ENCODE measurements around the gene STXBP4.

The STXBP4 gene

DNA sequence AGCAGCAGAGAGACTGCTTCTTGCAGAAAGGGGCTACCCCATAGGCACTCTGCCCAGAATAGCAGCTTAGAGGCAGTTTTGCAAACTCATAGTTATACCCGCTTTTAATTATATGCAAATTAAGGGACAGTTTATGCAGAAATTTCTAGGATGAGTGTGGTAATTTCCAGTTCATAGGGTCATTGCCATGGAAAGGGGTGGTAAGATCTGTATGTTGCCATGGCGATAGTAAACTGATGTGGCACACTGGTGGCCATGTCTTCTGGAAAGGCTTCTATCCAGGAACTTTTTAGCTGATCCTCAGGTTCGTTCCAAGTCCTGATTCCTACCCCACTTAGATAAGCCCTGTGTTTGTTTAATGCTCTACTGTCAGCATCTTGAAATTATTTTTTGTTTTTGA is 6.2 kb downstream of the STXBP4 start:
- H3K27ac ChIP-seq (ENCODE audit: low read depth, low read length), result no peak overlapping the region
- H4K20me1 ChIP-seq (ENCODE audit: low read depth, low read length), result 0 out of 2 replicates have a peak, but pooled peaks cover 4% of the 10 kb centered on the region
- H3K79me2 ChIP-seq (ENCODE audit: insufficient read depth, low read length), result peaks cover 13% of the 10 kb centered on the region
- H3K9me2 ChIP-seq (replicated peaks; ENCODE audit: insufficient read depth, low read length), result no peaks in the 10 kb centered on the region
- H3K4me3 ChIP-seq (ENCODE audit: insufficient read depth, low read length, poor library complexity, severe bottlenecking), result no peak overlapping the region
- H3K9me3 ChIP-seq (ENCODE audit: insufficient read depth, low read length), result no peaks in the 10 kb centered on the region
- H3K27me3 ChIP-seq (ENCODE audit: low read length), result no peaks in the 10 kb centered on the region
- H3K9ac ChIP-seq (ENCODE audit: low read length), result no peak overlapping the region
- no peak overlapping the region for H2AFZ ChIP-seq (ENCODE audit: low read depth, low read length, severe bottlenecking)
- no peaks in the 10 kb centered on the region for H3K36me3 ChIP-seq (ENCODE audit: low read length)
- TF ChIP-seq, protein P1, sequence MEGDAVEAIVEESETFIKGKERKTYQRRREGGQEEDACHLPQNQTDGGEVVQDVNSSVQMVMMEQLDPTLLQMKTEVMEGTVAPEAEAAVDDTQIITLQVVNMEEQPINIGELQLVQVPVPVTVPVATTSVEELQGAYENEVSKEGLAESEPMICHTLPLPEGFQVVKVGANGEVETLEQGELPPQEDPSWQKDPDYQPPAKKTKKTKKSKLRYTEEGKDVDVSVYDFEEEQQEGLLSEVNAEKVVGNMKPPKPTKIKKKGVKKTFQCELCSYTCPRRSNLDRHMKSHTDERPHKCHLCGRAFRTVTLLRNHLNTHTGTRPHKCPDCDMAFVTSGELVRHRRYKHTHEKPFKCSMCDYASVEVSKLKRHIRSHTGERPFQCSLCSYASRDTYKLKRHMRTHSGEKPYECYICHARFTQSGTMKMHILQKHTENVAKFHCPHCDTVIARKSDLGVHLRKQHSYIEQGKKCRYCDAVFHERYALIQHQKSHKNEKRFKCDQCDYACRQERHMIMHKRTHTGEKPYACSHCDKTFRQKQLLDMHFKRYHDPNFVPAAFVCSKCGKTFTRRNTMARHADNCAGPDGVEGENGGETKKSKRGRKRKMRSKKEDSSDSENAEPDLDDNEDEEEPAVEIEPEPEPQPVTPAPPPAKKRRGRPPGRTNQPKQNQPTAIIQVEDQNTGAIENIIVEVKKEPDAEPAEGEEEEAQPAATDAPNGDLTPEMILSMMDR (IDR thresholded peaks at IDR 0.05; ENCODE audit: insufficient read depth, low read length, poor library complexity, severe bottlenecking), result no peak
- no peak for TF ChIP-seq EZH2phosphoT487 (conservative IDR thresholded peaks at IDR 0.05; ENCODE audit: low read length)
- H3F3A ChIP-seq (ENCODE audit: insufficient read depth), result no peaks in the 10 kb centered on the region
- no peak overlapping the region for H3K4me2 ChIP-seq (ENCODE audit: low read depth, low read length, poor library complexity, severe bottlenecking)

DNA sequence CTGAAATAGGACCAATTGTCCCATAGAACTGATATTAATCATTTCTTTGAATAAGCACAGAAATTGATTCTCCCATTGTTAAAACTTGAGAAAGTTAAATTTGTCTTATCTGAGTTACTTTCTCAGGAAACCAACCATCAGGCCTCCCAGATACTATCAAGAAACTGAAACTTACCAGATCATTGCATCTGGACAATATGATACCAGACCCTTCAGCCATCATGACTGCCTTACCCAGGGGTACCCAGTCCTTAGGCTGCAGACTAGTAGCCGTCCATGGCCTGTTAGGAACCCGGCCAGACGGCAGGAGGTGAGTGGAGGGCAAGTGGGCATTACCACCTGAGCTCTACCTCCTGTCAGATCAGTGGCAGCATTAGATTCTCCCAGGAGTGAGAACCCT is 7.8 kb downstream of the STXBP4 start:
- Histone ChIP-seq H4K20me1 (ENCODE audit: low read depth, low read length) (0 out of 2 replicates have a peak, but pooled peaks cover 4% of the 10 kb centered on the region), H3K9ac (ENCODE audit: low read length) (no peak overlapping the region), H3F3A (ENCODE audit: insufficient read depth) (no peaks in the 10 kb centered on the region), H3K4me2 (ENCODE audit: low read depth, low read length, poor library complexity, severe bottlenecking) (no peak overlapping the region), H3K36me3 (ENCODE audit: low read length) (no peaks in the 10 kb centered on the region; the same call in 1 of the 2 replicates), H3K27ac (ENCODE audit: low read depth, low read length) (no peak overlapping the region), H3K4me3 (ENCODE audit: insufficient read depth, low read length, poor library complexity, severe bottlenecking) (no peak overlapping the region), H3K79me2 (ENCODE audit: insufficient read depth, low read length) (peaks cover 9% of the 10 kb centered on the region; the same call in 1 of the 2 replicates), H2AFZ (ENCODE audit: low read depth, low read length, severe bottlenecking) (no peak overlapping the region), H3K27me3 (ENCODE audit: low read length) (no peaks in the 10 kb centered on the region), H3K9me3 (ENCODE audit: insufficient read depth, low read length) (no peaks in the 10 kb centered on the region), H3K9me2 (replicated peaks; ENCODE audit: insufficient read depth, low read length) (no peaks in the 10 kb centered on the region)
- no peak for TF ChIP-seq EZH2phosphoT487 (conservative IDR thresholded peaks at IDR 0.05; ENCODE audit: low read length)
- TF ChIP-seq, protein P1 (IDR thresholded peaks at IDR 0.05; ENCODE audit: insufficient read depth, low read length, poor library complexity, severe bottlenecking), result no peak

DNA sequence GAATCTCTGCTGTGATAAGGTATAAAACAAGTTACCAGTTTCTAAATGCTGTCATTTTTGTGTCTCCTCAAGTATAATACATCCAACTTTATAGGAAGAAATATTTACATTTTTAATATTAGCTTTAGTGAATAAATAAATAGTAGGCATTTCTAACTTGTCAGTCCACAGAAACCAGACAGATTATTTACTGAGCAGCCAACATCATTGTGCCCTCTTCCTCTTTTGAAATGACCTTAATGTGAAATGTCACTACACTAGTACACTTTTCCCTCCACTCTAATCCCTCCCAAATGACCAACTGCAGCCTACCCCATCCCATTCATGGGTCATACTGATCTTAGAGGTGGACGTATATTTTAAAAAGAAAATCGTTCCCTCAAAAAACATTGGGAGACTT is 9.2 kb downstream of the STXBP4 start:
- Histone ChIP-seq H3K27me3 (ENCODE audit: low read length) (no peaks in the 10 kb centered on the region), H3K9ac (ENCODE audit: low read length) (no peak overlapping the region), H3K4me3 (ENCODE audit: insufficient read depth, low read length, poor library complexity, severe bottlenecking) (no peak overlapping the region), H3K9me3 (ENCODE audit: insufficient read depth, low read length) (no peaks in the 10 kb centered on the region), H3K79me2 (ENCODE audit: insufficient read depth, low read length) (peaks cover 9% of the 10 kb centered on the region; the same call in 1 of the 2 replicates), H4K20me1 (ENCODE audit: low read depth, low read length) (0 out of 2 replicates have a peak, but pooled peaks cover 4% of the 10 kb centered on the region), H3K27ac (ENCODE audit: low read depth, low read length) (no peak overlapping the region), H3K36me3 (ENCODE audit: low read length) (no peaks in the 10 kb centered on the region; the same call in 1 of the 2 replicates), H3F3A (ENCODE audit: insufficient read depth) (no peaks in the 10 kb centered on the region), H2AFZ (ENCODE audit: low read depth, low read length, severe bottlenecking) (no peak overlapping the region), H3K4me2 (ENCODE audit: low read depth, low read length, poor library complexity, severe bottlenecking) (no peak overlapping the region), H3K9me2 (replicated peaks; ENCODE audit: insufficient read depth, low read length) (no peaks in the 10 kb centered on the region)
- no peak for TF ChIP-seq EZH2phosphoT487 (conservative IDR thresholded peaks at IDR 0.05; ENCODE audit: low read length)
- TF ChIP-seq, protein P1 (IDR thresholded peaks at IDR 0.05; ENCODE audit: insufficient read depth, low read length, poor library complexity, severe bottlenecking), result no peak
